Stimulated activated CD8-positive, alpha-beta memory T cell treated with anti-CD3 and anti-CD28 coated beads, Interleukin-7, amount 100 ng/mL, for 24 hours (primary cell): ENCODE results near the gene TRABD2B.
"Not testable (repeated sequence)": the region's sequence is repeated elsewhere in the genome, so short reads cannot be mapped to it uniquely, and the experiment has no call there.

Experiments
- DNase-seq: peaks from one replicate; pipeline ENCODE4 v3.0.0-alpha.2; 2020; ENCODE audit warnings: low read depth

TRABD2B gene

GRCh38 chr1:47965816-47966215 lies 31.4 kb downstream of the TRABD2B start:
- no peak for DNase-seq

GRCh38 chr1:47964636-47965035 lies 32.5 kb downstream of the TRABD2B start:
- no peak for DNase-seq

- DNase-seq: no peak
Measured at GRCh38 chr1:47963568-47964358, 33.4 kb downstream of the TRABD2B start.

GRCh38 chr1:47962750-47963492 lies 34.3 kb downstream of the TRABD2B start:
- no peak for DNase-seq

GRCh38 chr1:47961835-47962234 lies 35.4 kb downstream of the TRABD2B start:
- not testable (repeated sequence) for DNase-seq

GRCh38 chr1:47956491-47956890 lies 40.7 kb downstream of the TRABD2B start:
- not testable (repeated sequence) for DNase-seq

- DNase-seq: no peak
Measured at GRCh38 chr1:47953661-47954060, 43.5 kb downstream of the TRABD2B start.

- DNase-seq: no peak
Measured at GRCh38 chr1:47951545-47952235, 45.5 kb downstream of the TRABD2B start.

- DNase-seq: no peak
Measured at GRCh38 chr1:47951026-47951425, 46.2 kb downstream of the TRABD2B start.

- no peak for DNase-seq
Measured at GRCh38 chr1:47950471-47950870, 46.7 kb downstream of the TRABD2B start.

GRCh38 chr1:47948126-47948525 lies 49.1 kb downstream of the TRABD2B start:
- no peak for DNase-seq

GRCh38 chr1:47947531-47947930 lies 49.7 kb downstream of the TRABD2B start:
- no peak for DNase-seq

- no peak for DNase-seq
Measured at GRCh38 chr1:47944561-47944960, 52.6 kb downstream of the TRABD2B start.

- DNase-seq: no peak
Measured at GRCh38 chr1:47942240-47942629, 55.0 kb downstream of the TRABD2B start.

- no peak for DNase-seq
Measured at GRCh38 chr1:47941609-47942239, 55.5 kb downstream of the TRABD2B start.

- no peak for DNase-seq
Measured at GRCh38 chr1:47940779-47941178, 56.4 kb downstream of the TRABD2B start.

GRCh38 chr1:47940326-47940725 lies 56.9 kb downstream of the TRABD2B start:
- no peak for DNase-seq

GRCh38 chr1:47938520-47938919 lies 58.7 kb downstream of the TRABD2B start:
- DNase-seq: no peak

GRCh38 chr1:47937586-47938254 lies 59.5 kb downstream of the TRABD2B start:
- no peak for DNase-seq

- no peak for DNase-seq
Measured at GRCh38 chr1:47936916-47937551, 60.2 kb downstream of the TRABD2B start.

- DNase-seq: no peak
Measured at GRCh38 chr1:47935856-47936255, 61.3 kb downstream of the TRABD2B start.
